ENCODE results near the gene KIF20B.

DNA sequence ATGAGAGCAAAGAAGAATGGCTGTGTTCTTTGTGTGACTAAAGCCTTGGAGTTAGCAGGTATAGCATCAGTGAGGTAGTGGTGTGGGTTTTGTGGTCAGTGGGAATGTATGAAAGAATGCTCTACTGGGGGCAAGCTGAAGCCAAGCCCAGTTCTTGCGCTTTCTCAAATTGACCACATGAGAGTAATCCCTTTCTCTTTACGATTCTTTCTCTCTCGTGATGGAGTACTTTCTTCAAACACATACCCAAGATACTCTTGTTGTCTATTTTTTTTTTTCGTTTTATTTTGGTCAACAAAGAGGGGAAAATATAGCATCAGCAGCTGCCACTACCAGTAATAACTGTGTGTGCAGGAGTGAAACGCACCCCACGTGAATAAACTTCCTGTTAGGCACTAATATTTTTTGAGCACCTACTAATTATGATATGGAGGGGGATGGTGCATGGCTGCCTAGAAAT, 48.0 kb upstream of the KIF20B start:
- no peak for TF ChIP-seq POLR2AphosphoS5 (IDR thresholded peaks at IDR 0.05)
- no peak for TF ChIP-seq POLR2A (IDR thresholded peaks at IDR 0.05)
